Measurements from ENCODE around the gene TSPEAR. TPM values are rescaled to one million over a fixed set of nuclear protein-coding genes. Genes with fewer than 3 reads are reported as not detected.
"Not testable (repeated sequence)": the region's sequence is repeated elsewhere in the genome, so short reads cannot be mapped to it uniquely, and the experiment has no call there.

TSPEAR gene
- total and polyA plus RNA-seq, 11 donors: 0.01 to 2.6 (median 0.71) TPM; not detected in 2

- H3K27me3 ChIP-seq: peaks cover 0 to 38% (median 12%) of the 10 kb centered on the region in 9 donors
- intact Hi-C loops (cut with DNase I): no loop called here
- peaks cover 0 to 27% (median 14%) of the 10 kb centered on the region in 12 donors for H3K9me3 ChIP-seq
- H3K4me3 ChIP-seq: no peak overlapping the region
- DNase-seq (no peak), ATAC-seq (peak in 1 of 4 donors; percentile 31)
- H3K36me3 ChIP-seq: no peaks in the 10 kb centered on the region
- 57 to 76% (median 67%) methylated on average over 8 of the region's 8 CpGs for WGBS, 4 donors
- H3K4me1 ChIP-seq: peaks cover 0 to 6% (median 0%) of the 10 kb centered on the region in 12 donors
- H3K27ac ChIP-seq: no peak overlapping the region
- TF ChIP-seq CTCF (IDR thresholded peaks at IDR 0.05) (no peak), POLR2A (IDR thresholded peaks at IDR 0.05) (no peak)
Observed at GRCh38 chr21:44695184-44695583, 16.2 kb downstream of the TSPEAR start.

GRCh38 chr21:44694776-44695175 lies 16.6 kb downstream of the TSPEAR start:
- no peak overlapping the region for H3K4me3 ChIP-seq
- TF ChIP-seq POLR2A (IDR thresholded peaks at IDR 0.05) (no peak), CTCF (IDR thresholded peaks at IDR 0.05) (no peak)
- H3K9me3 ChIP-seq: peaks cover 0 to 27% (median 14%) of the 10 kb centered on the region in 12 donors
- H3K36me3 ChIP-seq: no peaks in the 10 kb centered on the region
- H3K4me1 ChIP-seq: peaks cover 0 to 6% (median 0%) of the 10 kb centered on the region in 12 donors
- ATAC-seq (no peak), DNase-seq (no peak)
- 65 to 72% (median 69%) methylated on average over 11 of the region's 11 CpGs for WGBS, 4 donors
- no peak overlapping the region for H3K27ac ChIP-seq
- intact Hi-C loops (cut with DNase I): no loop called here
- peaks cover 0 to 34% (median 9%) of the 10 kb centered on the region in 9 donors for H3K27me3 ChIP-seq

- no peak overlapping the region for H3K27ac ChIP-seq
- intact Hi-C loops (cut with DNase I): no loop called here
- no peak overlapping the region for H3K4me3 ChIP-seq
- ATAC-seq (no peak), DNase-seq (no peak)
- 46 to 79% (median 51%) methylated on average over 2 of the region's 2 CpGs for WGBS, 4 donors
- H3K9me3 ChIP-seq: peaks cover 0 to 27% (median 14%) of the 10 kb centered on the region in 12 donors
- TF ChIP-seq CTCF (IDR thresholded peaks at IDR 0.05) (no peak), POLR2A (IDR thresholded peaks at IDR 0.05) (no peak)
- peaks cover 0 to 3% (median 0%) of the 10 kb centered on the region in 12 donors for H3K4me1 ChIP-seq
- no peaks in the 10 kb centered on the region for H3K36me3 ChIP-seq
- H3K27me3 ChIP-seq: peaks cover 0 to 27% (median 10%) of the 10 kb centered on the region in 9 donors
Observed at GRCh38 chr21:44692798-44693512, 18.4 kb downstream of the TSPEAR start.

- peaks cover 0 to 27% (median 14%) of the 10 kb centered on the region in 12 donors for H3K9me3 ChIP-seq
- TF ChIP-seq CTCF (IDR thresholded peaks at IDR 0.05): no peak
- TF ChIP-seq POLR2A (IDR thresholded peaks at IDR 0.05): no peak
- DNase-seq (no peak), ATAC-seq (no peak)
- intact Hi-C loops (cut with DNase I): no loop called here
- H3K27me3 ChIP-seq: peaks cover 0 to 29% (median 13%) of the 10 kb centered on the region in 9 donors
- H3K4me3 ChIP-seq: no peak overlapping the region
- 57 to 69% (median 65%) methylated on average over 2 of the region's 2 CpGs for WGBS, 4 donors
- no peaks in the 10 kb centered on the region for H3K36me3 ChIP-seq
- no peak overlapping the region for H3K27ac ChIP-seq
- no peaks in the 10 kb centered on the region for H3K4me1 ChIP-seq
Observed at GRCh38 chr21:44691686-44692085, 19.7 kb downstream of the TSPEAR start.

GRCh38 chr21:44689740-44690139 lies 21.6 kb downstream of the TSPEAR start:
- H3K27me3 ChIP-seq: peaks cover 0 to 37% (median 13%) of the 10 kb centered on the region in 9 donors
- DNase-seq; H3K4me1 ChIP-seq; intact Hi-C loops (cut with DNase I); ATAC-seq; H3K4me3 ChIP-seq; H3K27ac ChIP-seq; H3K36me3 ChIP-seq: not testable (repeated sequence)
- WGBS, 4 donors: 83 to 92% (median 86%) methylated on average over 3 of the region's 3 CpGs
- peaks cover 0 to 27% (median 14%) of the 10 kb centered on the region in 12 donors for H3K9me3 ChIP-seq
